BE2C (cell line): ENCODE results near the gene RORC.
A peak's percentile ranks its signal among the peaks of the same experiment; 100 is the strongest.

Source experiments
- DNase-seq: peaks from one replicate; pipeline ENCODE4 v3.0.0-alpha.2; 2020
- H3K27me3 ChIP-seq: fragments of 250-450 bp; sonication (Bioruptor Pico); 2 replicates; pipeline ENCODE4 v1.5.1; 2020; ENCODE audit warnings: mild to moderate bottlenecking
- H3K36me3 ChIP-seq: fragments of 250-450 bp; sonication (Bioruptor Pico); 2 replicates; pipeline ENCODE4 v1.5.1; 2020; ENCODE audit warnings: mild to moderate bottlenecking
- H3K4me1 ChIP-seq: fragments of 250-450 bp; sonication (Bioruptor Pico); 2 replicates; pipeline ENCODE4 v1.5.1; 2020
- H3K4me3 ChIP-seq: 2 replicates; pipeline ENCODE4 v1.5.1; 2011; ENCODE audit warnings: low read depth, low read length
- H3K9me3 ChIP-seq: fragments of 250-450 bp; sonication (Bioruptor Pico); 2 replicates; pipeline ENCODE4 v1.5.1; 2020
- TF ChIP-seq, protein P1 (sequence below): IDR thresholded peaks from 2 replicates; pipeline ENCODE4 v1.5.1; 2012; ENCODE audit warnings: mild to moderate bottlenecking, low read depth, low read length

RORC gene

DNA sequence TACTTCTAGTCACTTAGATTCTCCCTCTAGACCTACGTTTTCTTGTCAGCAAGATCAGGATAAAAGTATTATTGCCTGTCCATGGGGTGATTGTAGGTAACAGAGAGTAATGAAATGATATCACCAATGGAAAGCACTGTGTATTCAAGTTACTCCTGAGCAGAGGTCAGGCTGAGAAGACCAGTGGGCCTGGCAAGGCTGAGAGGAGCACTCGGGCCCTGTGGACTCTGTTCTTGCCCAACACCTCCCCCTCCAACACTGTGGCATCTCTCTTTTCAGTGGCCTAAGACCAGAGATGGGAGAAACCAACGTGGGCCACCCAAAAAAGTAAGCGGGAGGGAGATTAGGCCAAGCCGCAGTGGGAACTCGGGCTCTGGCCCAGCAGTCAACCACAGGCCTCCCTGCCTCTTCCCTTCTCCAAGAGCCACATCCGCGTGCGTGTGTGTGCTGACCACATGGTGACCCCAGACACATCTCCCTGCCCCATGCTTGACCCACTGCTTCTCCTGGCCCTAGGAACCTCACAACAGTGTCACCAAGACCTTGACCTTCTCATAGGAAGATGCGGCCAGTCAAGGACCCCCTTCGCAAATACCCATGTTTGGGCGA, 12.3 kb downstream of the RORC start:
- TF ChIP-seq, protein P1, sequence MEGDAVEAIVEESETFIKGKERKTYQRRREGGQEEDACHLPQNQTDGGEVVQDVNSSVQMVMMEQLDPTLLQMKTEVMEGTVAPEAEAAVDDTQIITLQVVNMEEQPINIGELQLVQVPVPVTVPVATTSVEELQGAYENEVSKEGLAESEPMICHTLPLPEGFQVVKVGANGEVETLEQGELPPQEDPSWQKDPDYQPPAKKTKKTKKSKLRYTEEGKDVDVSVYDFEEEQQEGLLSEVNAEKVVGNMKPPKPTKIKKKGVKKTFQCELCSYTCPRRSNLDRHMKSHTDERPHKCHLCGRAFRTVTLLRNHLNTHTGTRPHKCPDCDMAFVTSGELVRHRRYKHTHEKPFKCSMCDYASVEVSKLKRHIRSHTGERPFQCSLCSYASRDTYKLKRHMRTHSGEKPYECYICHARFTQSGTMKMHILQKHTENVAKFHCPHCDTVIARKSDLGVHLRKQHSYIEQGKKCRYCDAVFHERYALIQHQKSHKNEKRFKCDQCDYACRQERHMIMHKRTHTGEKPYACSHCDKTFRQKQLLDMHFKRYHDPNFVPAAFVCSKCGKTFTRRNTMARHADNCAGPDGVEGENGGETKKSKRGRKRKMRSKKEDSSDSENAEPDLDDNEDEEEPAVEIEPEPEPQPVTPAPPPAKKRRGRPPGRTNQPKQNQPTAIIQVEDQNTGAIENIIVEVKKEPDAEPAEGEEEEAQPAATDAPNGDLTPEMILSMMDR, result no peak
- H3K4me3 ChIP-seq, result no peak overlapping the region
- no peak for DNase-seq
- H3K4me1 ChIP-seq, result peaks cover 29% of the 10 kb centered on the region
- H3K9me3 ChIP-seq, result no peaks in the 10 kb centered on the region
- no peaks in the 10 kb centered on the region for H3K36me3 ChIP-seq
- no peaks in the 10 kb centered on the region for H3K27me3 ChIP-seq

DNA sequence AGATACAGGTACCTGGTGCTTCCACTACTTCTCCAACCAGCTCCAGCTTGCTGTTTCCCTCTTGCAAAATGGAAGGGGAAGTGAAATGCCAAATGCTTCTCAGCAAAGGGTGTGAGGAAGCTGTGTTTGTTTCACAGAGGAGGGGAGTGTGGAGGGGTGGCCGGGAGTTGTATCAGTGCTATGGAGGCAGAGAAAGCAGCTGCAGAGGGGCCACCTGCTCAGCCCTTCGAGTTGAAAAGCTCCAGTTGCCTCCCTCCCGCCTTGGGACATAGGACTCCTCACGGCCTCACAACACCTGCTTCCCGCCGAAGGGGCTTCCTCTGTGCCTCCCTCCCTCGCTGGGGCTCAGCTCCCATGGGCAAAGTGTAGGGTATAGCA, 14.3 kb downstream of the RORC start:
- H3K4me1 ChIP-seq, result peaks cover 18% of the 10 kb centered on the region
- no peak for DNase-seq
- H3K27me3 ChIP-seq, result no peaks in the 10 kb centered on the region
- no peaks in the 10 kb centered on the region for H3K36me3 ChIP-seq
- TF ChIP-seq, protein P1, result no peak
- H3K9me3 ChIP-seq, result no peaks in the 10 kb centered on the region
- H3K4me3 ChIP-seq, result no peak overlapping the region

DNA sequence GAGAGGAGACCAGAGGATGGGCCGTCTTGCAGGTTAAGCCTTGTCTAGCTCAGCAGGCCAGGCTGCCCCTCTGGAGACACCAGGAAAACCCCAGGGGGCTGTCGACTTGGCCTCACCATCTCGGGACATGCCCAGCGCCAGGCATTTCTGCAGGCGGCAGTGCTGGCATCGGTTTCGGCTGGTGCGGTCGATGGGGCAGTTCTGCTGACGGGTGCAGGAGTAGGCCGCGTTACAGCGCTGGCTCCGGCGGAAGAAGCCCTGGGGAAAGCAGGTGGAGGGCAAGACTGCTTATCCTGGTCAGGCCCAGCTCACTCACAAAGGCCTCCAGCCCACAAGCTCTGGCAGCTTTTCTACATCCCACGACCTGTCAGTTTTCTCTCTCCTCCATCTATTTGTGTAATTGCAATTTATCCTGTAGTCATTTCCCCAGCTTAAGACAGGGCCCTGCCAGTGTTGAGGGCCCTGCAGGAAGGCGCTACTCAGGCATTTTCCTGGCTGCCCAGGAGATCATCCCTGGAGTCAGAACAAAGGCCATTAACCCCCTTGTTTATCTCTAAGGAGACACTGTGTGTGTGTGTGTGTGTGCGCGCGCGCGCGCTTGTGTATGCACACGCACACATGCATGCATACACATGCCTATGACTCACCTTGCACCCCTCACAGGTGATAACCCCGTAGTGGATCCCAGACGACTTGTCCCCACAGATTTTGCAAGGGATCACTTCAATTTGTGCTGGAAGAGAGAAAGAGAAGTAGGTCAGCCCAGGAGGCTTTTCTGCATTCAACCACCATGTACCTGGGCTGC, 14.9 kb downstream of the RORC start:
- DNase-seq, result peak; percentile 7
- H3K4me3 ChIP-seq, result no peak overlapping the region
- TF ChIP-seq, protein P1, result no peak
- peaks cover 13% of the 10 kb centered on the region for H3K4me1 ChIP-seq
- no peaks in the 10 kb centered on the region for H3K9me3 ChIP-seq
- no peaks in the 10 kb centered on the region for H3K36me3 ChIP-seq
- no peaks in the 10 kb centered on the region for H3K27me3 ChIP-seq

DNA sequence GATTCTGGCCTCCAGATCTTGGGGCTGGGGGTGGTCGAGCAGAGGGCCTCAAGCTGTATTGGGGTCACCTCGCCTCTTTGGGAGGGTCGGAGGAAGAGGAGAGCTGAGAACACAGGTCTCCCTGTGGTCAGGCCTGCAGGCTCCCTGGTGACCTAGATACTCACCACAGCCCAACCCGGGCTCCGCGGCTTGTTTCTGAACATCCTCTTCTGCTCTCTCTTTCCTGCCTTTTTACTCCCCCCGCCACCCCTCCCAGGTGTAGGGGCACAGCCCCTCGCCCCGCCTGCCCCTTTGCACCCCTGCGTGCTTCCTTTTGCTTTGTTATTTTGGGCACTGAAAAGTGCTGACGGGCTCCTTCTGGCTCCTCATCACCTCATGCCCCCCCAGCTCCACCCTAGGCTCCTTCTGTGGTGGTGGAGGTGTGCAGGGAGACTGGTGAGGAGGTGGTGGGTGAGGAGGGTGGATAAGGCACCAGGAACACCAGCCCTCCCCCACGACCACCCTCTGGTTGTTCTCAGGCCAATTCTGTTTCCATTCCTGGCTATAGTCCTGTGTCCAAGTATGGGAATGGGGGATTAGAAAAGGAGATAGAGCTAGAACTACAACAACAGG, 15.8 kb downstream of the RORC start:
- DNase-seq, result no peak
- Histone ChIP-seq H3K27me3 (no peaks in the 10 kb centered on the region), H3K36me3 (no peaks in the 10 kb centered on the region), H3K4me3 (no peak overlapping the region), H3K9me3 (no peaks in the 10 kb centered on the region), H3K4me1 (peaks cover 4% of the 10 kb centered on the region)
- TF ChIP-seq, protein P1, result no peak

DNA sequence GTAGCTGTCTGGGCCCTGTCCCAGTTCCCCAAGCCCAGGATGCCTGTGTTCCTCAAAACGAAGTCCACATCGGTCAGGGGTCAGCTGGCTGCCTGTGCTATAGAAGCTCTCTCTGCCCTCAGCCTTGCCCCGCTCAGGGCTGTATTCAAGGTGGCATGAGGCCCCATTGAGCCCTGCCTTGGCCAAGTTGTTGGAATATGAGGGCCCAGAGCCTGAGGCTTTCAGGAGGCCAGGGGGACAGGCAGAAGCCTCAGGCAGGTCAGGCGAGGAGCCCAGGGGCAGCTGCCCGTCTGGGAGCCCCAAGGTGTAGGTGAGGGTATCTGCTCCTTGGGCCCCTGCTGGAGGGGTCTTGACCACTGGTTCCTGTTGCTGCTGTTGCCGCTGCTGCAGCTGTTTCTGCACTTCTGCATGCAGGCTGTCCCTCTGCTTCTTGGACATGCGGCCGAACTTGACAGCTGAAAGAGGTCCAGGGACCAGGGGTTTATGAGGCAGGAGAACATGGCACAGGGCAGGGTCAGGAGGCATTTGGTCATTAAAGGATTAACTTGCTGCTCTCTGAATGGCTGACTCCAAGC, 16.5 kb downstream of the RORC start:
- Histone ChIP-seq H3K27me3 (no peaks in the 10 kb centered on the region), H3K9me3 (no peaks in the 10 kb centered on the region), H3K36me3 (no peaks in the 10 kb centered on the region), H3K4me1 (no peaks in the 10 kb centered on the region; the same call in 1 of the 2 replicates), H3K4me3 (no peak overlapping the region)
- DNase-seq, result no peak
- TF ChIP-seq, protein P1, result no peak
